Activated T-cell treated with anti-CD3 and anti-CD28 coated beads, Interleukin-2, amount 50 U/mL, for 48 hours (primary cell): ENCODE results near the gene LATS2.

Experiments used
- DNase-seq, 2 experiments: peaks; one replicate each; pipeline ENCODE4 v3.0.0-alpha.2; 2020

LATS2 gene

DNA sequence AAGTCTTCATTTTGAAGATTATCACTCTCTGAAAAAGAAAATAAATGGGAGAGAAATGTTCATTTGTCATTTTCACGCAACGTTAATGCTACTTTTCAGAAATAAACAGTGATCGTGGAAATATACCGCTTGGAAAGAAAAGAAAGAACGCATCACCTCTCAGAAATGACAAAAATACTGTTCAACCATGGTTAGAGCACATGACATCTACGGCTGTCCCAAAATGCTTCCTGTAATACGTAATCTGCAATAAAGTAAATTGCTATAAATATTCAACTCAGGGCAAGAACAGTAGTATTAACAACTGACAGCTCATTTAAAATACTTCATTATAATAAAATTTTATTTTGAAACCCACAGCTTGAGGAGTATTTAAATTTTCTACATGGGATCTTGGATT is 15.2 kb downstream of the LATS2 start:
- no peak for DNase-seq

GRCh38 chr13:21045100-21045499 is 16.3 kb downstream of the LATS2 start:
- no peak for DNase-seq

- DNase-seq: no peak
Measured at GRCh38 chr13:21043898-21044297, 17.5 kb downstream of the LATS2 start.

- no peak for DNase-seq
Measured at GRCh38 chr13:21040120-21040826, 21.1 kb downstream of the LATS2 start.

- DNase-seq: no peak
Measured at GRCh38 chr13:21039097-21039800, 22.1 kb downstream of the LATS2 start.

DNA sequence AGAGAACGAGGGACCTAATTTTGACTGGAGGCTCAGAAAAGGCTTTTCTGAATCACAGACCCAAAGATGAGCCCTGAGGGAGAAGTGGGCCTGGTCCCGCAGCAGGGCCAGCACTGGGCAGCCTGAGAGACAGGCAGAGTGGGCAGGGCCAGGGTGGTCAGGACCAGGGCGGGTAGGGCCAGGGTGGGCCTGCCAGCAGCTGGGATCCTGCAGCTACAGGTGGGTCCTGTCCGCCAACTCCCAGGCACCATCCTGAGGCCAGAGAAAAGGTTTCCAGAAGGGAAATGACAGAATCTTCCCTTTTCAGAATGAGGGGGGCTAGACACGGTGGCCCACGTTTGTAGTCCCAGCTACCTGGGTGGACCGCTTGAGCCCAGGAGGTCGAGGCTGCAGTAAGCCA is 23.7 kb downstream of the LATS2 start:
- no peak for DNase-seq

- DNase-seq: no peak
Measured at GRCh38 chr13:21035498-21035897, 25.9 kb downstream of the LATS2 start.

GRCh38 chr13:21034603-21035191 is 26.7 kb downstream of the LATS2 start:
- DNase-seq: no peak

- DNase-seq: no peak
Measured at GRCh38 chr13:21033856-21034602, 27.4 kb downstream of the LATS2 start.

DNA sequence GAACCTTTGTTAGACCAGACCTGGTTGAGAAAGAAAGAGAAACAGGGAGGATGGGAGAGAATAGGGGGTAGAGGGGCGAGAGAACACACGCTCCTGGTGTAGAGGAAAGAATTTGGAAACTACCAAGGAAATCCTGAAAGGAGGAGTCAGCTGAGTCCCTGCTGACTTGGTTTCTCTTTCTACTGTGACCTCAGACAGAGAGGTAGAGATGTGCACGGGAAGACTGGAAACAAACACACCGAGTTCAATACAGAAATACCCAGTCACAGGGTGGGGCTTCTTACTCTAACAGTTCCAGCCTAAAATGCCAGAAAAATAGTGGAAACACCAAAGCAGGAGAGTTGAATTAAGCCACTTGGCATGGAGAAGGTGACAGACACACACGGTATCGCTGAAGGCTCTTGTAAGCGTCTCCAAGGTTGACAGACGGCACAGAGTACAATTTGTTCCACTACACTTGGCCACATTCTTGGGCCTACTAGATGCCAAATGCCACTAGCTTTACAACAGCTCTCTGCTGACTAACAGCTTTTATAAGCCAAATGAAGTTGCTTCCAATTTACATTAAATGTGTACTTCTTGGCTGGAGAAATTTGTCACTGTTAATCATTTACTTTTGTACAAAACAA is 28.1 kb downstream of the LATS2 start:
- no peak for DNase-seq

DNA sequence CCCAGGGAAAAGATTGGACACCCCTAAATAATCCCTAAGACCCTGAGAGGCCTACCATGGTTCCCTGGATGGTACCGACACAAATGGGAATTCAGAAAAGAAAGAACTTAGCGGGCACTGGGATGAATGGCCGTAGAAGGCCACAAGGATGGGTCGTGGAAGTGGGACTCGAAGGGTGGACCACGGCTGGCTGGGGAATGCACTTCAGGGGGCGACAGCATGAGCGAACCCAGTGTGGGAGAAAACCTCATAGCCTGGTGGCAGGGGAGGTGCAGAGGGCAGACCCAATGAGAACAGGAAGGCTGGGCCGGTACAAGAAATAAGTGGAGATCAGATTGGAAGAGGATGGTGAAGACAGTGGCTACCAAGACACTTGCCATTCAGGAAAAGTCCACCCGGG is 28.7 kb downstream of the LATS2 start:
- no peak for DNase-seq

DNA sequence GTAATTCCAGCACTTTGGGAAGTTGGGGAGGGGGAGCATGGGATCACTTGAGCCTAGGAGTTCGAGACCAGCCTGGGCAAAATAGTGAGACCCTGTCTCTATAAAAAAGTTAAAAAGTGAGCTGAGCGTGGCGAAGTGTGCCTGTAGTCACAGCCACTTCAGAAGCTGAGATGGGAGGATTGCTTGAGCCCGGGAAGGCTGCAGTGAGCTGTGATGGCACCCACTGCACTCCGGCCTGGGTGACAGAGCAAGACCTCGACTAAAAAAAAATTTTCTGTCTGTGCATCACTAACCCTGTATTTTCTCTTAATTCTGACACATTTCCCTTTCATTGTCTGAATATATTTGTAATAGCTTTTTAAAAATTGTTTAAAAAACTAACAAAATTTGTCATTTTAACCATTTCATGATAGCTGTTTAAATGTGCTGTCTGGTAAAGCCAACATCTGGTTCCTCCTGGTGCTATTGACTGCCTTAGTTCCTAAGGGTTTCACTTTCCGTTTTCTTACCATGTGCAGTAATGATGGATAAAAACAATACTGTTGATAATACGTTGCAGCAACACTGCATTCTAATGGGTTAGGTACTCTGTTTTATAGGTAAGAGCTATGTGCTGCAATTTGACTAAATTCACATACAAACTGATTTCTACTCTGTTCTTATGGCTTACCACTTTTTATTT is 29.7 kb downstream of the LATS2 start:
- DNase-seq: no peak

DNA sequence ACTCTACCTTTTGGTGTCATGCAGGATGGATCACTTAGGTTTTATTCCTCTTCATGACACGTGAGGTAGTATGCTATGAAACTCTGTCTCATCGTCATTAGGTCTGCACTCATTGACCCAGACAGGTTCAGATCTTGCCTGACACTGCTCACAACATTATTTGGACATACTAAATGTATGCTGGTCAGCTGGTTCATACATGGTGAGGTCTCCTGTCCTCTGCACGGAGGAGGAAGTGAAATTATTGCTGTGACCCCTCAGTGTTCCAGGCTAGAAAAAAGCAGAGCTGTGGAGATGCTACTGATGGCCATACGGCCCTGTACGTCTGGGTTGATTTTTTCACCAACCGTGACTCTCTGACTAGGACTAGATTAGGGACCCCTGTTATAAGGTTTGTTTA is 35.8 kb downstream of the LATS2 start:
- DNase-seq: no peak

DNA sequence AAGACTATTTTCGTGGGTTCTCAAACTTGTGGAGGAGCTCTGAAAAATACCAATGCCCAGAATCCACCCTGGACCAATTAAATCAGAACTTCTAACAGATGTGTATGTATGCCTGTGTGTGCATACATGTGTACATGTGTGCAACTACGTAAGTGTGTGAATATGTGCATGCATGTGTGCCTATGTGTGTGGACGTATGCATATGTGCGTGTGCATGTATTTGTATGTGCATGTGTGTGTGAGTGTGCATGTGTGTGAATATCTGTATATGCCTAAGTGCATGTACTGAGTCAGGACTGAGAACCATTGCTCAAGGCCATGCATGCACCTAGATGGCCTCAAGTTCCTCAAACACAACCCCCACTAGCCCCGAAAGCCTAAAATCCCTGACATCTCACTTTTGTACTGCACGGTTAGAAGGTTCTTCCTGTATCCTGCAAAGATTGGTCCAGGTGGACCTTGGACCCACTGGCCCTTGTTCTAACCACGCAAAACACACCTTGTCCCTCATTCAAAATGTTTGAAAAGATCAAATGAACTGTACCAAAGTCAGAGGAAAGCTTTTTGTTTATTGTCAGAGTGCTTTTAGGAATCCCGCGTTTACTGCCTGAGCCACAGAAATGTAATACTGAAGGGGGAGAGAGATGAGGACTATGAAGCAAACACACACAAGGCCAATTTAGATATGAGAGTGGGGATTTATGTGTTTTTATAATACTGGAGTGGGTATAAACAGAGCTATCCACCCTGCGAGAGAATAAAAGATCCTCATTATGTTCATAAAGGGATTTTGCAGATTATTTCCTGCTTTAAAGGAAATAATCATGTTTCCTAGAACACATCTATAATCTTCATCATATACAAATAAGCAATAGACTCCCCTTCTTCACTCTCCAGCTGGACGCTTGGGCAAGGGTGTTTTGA is 39.1 kb downstream of the LATS2 start:
- DNase-seq: no peak

GRCh38 chr13:21020581-21020980 is 40.8 kb downstream of the LATS2 start:
- DNase-seq: no peak

DNA sequence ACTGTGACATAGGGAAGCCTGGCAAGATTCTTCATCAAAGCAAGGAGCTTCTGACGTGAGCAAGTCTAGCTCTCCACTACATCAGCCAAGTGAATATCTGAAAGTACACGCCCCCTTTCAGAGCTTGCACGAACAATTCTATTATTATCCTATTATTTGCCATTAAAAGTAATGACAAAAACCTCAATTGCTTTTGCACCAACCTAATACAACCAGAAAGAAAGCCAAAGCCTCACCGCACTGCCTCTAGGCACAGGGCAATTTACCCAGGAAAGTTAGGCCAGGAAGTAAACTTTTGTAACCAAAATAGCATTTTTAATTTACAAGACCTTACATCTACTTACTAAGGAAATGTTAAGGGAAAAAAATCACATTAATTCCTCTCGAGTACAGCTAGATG is 41.2 kb downstream of the LATS2 start:
- no peak for DNase-seq

DNA sequence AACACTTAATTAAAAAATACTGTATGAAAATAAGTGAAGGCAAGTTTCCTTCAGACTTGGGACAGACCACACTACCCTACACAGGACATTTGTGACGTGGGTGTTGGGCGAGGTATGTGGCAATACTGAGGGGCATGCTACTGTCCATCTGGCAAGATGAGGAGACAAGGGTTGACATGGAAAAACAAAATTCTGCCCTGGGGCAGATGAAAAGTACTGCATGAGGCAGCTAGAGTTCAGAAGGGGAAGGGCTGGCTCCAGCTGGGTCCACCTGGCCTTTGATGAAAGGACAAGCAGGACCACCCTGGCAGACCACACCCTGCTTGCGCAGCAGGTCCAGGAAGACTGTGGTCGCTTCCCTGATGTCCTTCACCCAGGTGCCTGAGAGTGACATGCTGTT is 43.2 kb downstream of the LATS2 start:
- no peak for DNase-seq

GRCh38 chr13:21016487-21016886 is 44.9 kb downstream of the LATS2 start:
- no peak for DNase-seq

DNA sequence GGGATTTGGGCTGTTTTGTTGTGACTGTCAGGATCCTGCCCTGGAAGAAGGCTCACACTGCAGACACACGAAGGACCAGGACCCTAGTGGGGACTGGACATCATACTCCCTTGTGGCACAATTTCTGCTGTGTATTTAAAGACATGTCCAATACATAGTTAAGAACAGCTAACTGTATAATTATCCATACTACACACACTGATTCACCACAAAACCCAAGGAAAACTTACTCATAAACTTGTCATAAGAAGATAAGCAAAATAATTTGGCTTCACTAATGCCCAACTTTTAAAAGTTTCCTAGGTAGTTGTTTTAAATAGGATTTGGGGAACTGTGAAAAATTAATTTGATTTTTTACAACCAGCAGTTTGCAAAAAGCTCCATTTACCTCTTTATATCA is 46.1 kb downstream of the LATS2 start:
- no peak for DNase-seq

DNA sequence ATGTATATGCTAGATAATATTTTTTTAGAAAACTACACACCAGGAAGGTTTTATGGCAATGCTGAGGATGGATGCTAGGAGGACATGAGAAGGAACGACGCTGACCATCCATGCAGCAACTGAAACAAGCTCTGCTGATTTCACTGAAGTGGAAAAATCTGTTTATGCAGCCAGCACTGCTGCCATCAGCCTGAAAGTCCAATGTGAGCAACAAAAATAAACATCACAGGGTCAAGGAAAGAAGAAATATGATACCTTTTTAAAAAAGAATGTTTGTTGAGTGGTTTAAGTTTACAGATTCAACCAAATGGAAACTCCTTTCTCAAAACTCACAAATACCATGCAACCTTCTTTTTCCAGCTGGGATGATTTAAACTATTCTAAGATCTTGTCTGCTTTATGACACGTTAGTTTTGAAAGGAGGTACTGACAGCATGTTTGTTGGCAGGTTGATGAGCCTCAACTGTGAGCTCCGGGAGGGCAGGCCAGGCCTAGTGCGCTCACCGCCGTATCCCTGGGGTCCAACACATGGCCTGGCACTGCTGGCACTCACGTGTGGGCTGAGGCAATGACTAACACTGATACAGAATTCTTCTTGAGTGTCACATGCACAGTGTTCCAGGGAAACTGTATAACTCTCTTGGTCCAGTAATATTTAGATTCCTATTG is 46.8 kb downstream of the LATS2 start:
- DNase-seq: no peak

- DNase-seq: no peak
Measured at GRCh38 chr13:21014139-21014501, 47.3 kb downstream of the LATS2 start.
